Natural killer cell (primary cell): ENCODE results near the gene TSKU. TPM values are rescaled to one million over a fixed set of nuclear protein-coding genes. Genes with fewer than 3 reads are reported as not detected.

Experiments used
- ATAC-seq, 3 donors: fragments of 150-1000 bp in 2 of 3; fragments of 200-7000 bp in 1 of 3; cut with Tn5 transposase; 1 replicate in 1 of 3; 2 replicates in 2 of 3; pipeline ENCODE4 v1.10.0; 2021; ENCODE audit warnings: mild to moderate bottlenecking in 2 of 3, moderate library complexity in 2 of 3
- DNase-seq, 2 donors: peaks; one replicate each; pipeline versions ENCODE4 v3.0.0 to v3.0.0-alpha.2; 2013 to 2021; ENCODE audit warnings: mixed read lengths in 1 of 2
- H3K27ac ChIP-seq: one replicate; pipeline ENCODE4 v1.5.1; 2013; ENCODE audit warnings: mild to moderate bottlenecking, low read length
- H3K27me3 ChIP-seq: one replicate; pipeline ENCODE4 v1.6.1; 2013; ENCODE audit warnings: low read length; ENCODE audit not compliant: control insufficient read depth, insufficient read depth
- H3K36me3 ChIP-seq: one replicate; pipeline ENCODE4 v1.6.1; 2013; ENCODE audit warnings: low read length; ENCODE audit not compliant: control insufficient read depth, insufficient read depth
- H3K4me1 ChIP-seq: one replicate; pipeline ENCODE4 v1.6.1; 2013; ENCODE audit warnings: low read length; ENCODE audit not compliant: control insufficient read depth, insufficient read depth
- H3K4me3 ChIP-seq: one replicate; pipeline ENCODE4 v1.5.1; 2013; ENCODE audit warnings: low read length
- H3K9me3 ChIP-seq: one replicate; pipeline ENCODE4 v1.6.1; 2013; ENCODE audit warnings: low read length; ENCODE audit not compliant: control insufficient read depth, insufficient read depth
- H3K27ac Mint-ChIP-seq, 2 donors: one replicate each; pipeline ENCODE4 v1.8.0; 2022; ENCODE audit warnings: mild to moderate bottlenecking in 2 of 2, mixed read lengths in 2 of 2, moderate library complexity in 1 of 2
- H3K27me3 Mint-ChIP-seq, 2 donors: one replicate each; pipeline ENCODE4 v1.8.0; 2022; ENCODE audit warnings: low read depth in 2 of 2, mixed read lengths in 2 of 2
- H3K36me3 Mint-ChIP-seq: one replicate; pipeline ENCODE4 v1.8.0; 2022; ENCODE audit warnings: mixed read lengths
- H3K4me1 Mint-ChIP-seq, 2 donors: one replicate each; pipeline ENCODE4 v1.8.0; 2022; ENCODE audit warnings: mixed read lengths in 2 of 2
- H3K4me3 Mint-ChIP-seq: one replicate; pipeline ENCODE4 v1.8.0; 2022; ENCODE audit warnings: mild to moderate bottlenecking, moderate library complexity, mixed read lengths
- H3K9me3 Mint-ChIP-seq, 2 donors: one replicate each; pipeline ENCODE4 v1.8.0; 2022; ENCODE audit warnings: mixed read lengths in 2 of 2
- WGBS: methylation state at CpG from one replicate; pipeline ENCODE4 v1.1.7; 2013; ENCODE audit warnings: missing lambda C conversion rate; ENCODE audit not compliant: insufficient coverage; 5-methylcytosine and 5-hydroxymethylcytosine counted together
- intact Hi-C: fragments of 100-400 bp; cut with micrococcal nuclease; formaldehyde crosslinking; loops from one replicate; pipeline ENCODE4 v1.14.2; 2022
- total RNA-seq, 4 donors: library from RNA; stranded (reverse); fragments of 120-200 nt in 1 of 4; gene quantifications; one replicate each; pipeline versions ENCODE4 v1.2.3 to v1.2.4, GENCODE V29; 2013 to 2022
- TF ChIP-seq, protein P1 (sequence below): fragments of 200-600 bp; IDR thresholded peaks from one replicate; pipeline ENCODE4 v1.8.0; 2022; ENCODE audit warnings: antibody characterized with exemption

TSKU gene
- total RNA-seq, 3 donors from 2014 or later (not counting 1 experiment from before 2014, with no cell fraction given), result not detected

- DNase-seq, result no peak
- Histone ChIP-seq H3K27me3 (no peaks in the 10 kb centered on the region), H3K4me3 (no peak overlapping the region), H3K4me1 (no peaks in the 10 kb centered on the region), H3K27ac (no peak overlapping the region), H3K36me3 (no peaks in the 10 kb centered on the region), H3K9me3 (no peaks in the 10 kb centered on the region)
- Mint-ChIP-seq H3K27me3 (peaks cover 19 to 43% of the 10 kb centered on the region in 2 donors), H3K4me3 (no peak overlapping the region), H3K27ac (no peak overlapping the region), H3K36me3 (no peaks in the 10 kb centered on the region), H3K9me3 (no peaks in the 10 kb centered on the region), H3K4me1 (no peaks in the 10 kb centered on the region)
- TF ChIP-seq, protein P1, sequence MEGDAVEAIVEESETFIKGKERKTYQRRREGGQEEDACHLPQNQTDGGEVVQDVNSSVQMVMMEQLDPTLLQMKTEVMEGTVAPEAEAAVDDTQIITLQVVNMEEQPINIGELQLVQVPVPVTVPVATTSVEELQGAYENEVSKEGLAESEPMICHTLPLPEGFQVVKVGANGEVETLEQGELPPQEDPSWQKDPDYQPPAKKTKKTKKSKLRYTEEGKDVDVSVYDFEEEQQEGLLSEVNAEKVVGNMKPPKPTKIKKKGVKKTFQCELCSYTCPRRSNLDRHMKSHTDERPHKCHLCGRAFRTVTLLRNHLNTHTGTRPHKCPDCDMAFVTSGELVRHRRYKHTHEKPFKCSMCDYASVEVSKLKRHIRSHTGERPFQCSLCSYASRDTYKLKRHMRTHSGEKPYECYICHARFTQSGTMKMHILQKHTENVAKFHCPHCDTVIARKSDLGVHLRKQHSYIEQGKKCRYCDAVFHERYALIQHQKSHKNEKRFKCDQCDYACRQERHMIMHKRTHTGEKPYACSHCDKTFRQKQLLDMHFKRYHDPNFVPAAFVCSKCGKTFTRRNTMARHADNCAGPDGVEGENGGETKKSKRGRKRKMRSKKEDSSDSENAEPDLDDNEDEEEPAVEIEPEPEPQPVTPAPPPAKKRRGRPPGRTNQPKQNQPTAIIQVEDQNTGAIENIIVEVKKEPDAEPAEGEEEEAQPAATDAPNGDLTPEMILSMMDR, result no peak
- WGBS, result 83% methylated on average over 11 of the region's 11 CpGs
- intact Hi-C loops, result no loop called here
- ATAC-seq, result no peak
These were observed 53.6 kb downstream of the TSKU start for GRCh38 chr11:76836613-76837291.

DNA sequence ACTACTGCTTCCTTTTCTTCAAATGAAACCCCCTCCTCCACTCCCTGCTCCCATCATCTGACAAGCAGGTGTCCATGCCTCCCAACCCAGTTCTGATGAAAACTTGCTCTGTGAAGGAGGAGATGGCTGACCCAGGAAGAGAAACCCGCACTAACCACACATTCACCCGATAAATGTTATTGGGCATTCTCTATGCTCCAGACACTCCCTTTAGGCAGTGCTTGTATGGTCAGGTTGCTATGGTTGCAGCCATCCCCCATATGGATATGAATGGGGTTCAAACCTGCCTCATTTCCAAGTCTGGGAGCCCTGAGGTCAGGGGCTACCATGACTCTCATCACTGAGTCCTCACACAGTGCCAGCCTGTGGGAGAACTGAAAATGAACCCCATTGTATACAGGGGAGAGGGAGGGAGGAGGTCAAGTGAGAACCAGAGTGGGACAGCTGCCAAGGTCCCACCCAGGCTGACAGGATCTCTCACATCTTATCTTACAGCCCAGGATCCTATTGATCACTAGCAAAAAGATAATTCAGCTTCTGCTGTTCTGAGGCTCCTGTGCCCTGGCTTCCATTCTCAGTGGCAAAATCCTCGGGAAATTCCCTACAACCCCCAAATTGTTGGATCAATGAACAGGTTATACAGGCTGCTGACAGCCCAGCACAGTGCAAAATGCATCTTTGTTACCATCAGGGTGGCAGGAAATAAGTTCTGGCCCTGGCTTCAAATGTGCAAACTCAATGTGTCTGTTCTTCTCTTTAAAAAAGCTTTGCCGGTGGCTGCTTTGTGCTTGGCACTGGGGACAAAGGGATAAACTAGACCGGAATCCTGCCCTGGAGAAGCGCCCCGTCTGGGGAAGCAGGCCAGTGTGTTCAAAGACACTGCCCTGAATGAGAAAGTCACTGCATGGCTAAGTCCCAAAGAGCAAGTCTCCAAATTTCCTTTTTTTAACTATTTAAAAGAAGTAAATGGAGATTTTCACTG, 54.8 kb downstream of the TSKU start:
- Histone ChIP-seq H3K27ac (no peak overlapping the region), H3K36me3 (no peaks in the 10 kb centered on the region), H3K4me1 (no peaks in the 10 kb centered on the region), H3K9me3 (no peaks in the 10 kb centered on the region), H3K4me3 (no peak overlapping the region), H3K27me3 (no peaks in the 10 kb centered on the region)
- intact Hi-C loops, result no loop called here
- DNase-seq, result no peak
- WGBS, result 84% methylated on average over 5 of the region's 7 CpGs
- no peak for ATAC-seq
- Mint-ChIP-seq H3K4me3 (no peak overlapping the region), H3K9me3 (no peaks in the 10 kb centered on the region), H3K27ac (no peak overlapping the region), H3K4me1 (no peaks in the 10 kb centered on the region), H3K27me3 (peaks cover 26 to 43% of the 10 kb centered on the region in 2 donors), H3K36me3 (no peaks in the 10 kb centered on the region)
- TF ChIP-seq, protein P1, result no peak

GRCh38 chr11:76838678-76839068, 55.5 kb downstream of the TSKU start:
- H3K4me1 Mint-ChIP-seq, result no peaks in the 10 kb centered on the region
- H3K4me1 ChIP-seq, result no peaks in the 10 kb centered on the region
- intact Hi-C loops, result no loop called here
- TF ChIP-seq, protein P1, result no peak
- no peaks in the 10 kb centered on the region for H3K36me3 ChIP-seq
- ATAC-seq (no peak), DNase-seq (no peak)
- no peak overlapping the region for H3K4me3 Mint-ChIP-seq
- no peak overlapping the region for H3K27ac ChIP-seq
- no peak overlapping the region for H3K27ac Mint-ChIP-seq
- H3K9me3 ChIP-seq, result no peaks in the 10 kb centered on the region
- H3K9me3 Mint-ChIP-seq, result no peaks in the 10 kb centered on the region
- peaks cover 24 to 37% of the 10 kb centered on the region in 2 donors for H3K27me3 Mint-ChIP-seq
- H3K36me3 Mint-ChIP-seq, result no peaks in the 10 kb centered on the region
- no peaks in the 10 kb centered on the region for H3K27me3 ChIP-seq
- WGBS, result 70% methylated on average over 2 of the region's 3 CpGs
- no peak overlapping the region for H3K4me3 ChIP-seq
